T-helper 1 cell treated with Interleukin-12 subunit alpha and Interleukin-12 subunit beta and Interleukin-4 antibody, amounts not matched to agents 30 μg/mL and 1 μg/mL, for 36 hours (primary cell): ENCODE data around the gene SZRD1.
A peak's percentile ranks its signal among the peaks of the same experiment; 100 is the strongest.

ENCODE experiments used
- H3K27ac Mint-ChIP-seq: one replicate; pipeline ENCODE4 v1.8.0; 2021; ENCODE audit warnings: mild to moderate bottlenecking, mixed read lengths
- H3K27me3 Mint-ChIP-seq: one replicate; pipeline ENCODE4 v1.8.0; 2021; ENCODE audit warnings: low read depth, mixed read lengths
- H3K36me3 Mint-ChIP-seq: one replicate; pipeline ENCODE4 v1.8.0; 2021; ENCODE audit warnings: low read depth, mixed read lengths
- H3K4me1 Mint-ChIP-seq: one replicate; pipeline ENCODE4 v1.8.0; 2021; ENCODE audit warnings: low read depth, mixed read lengths
- H3K4me3 Mint-ChIP-seq: one replicate; pipeline ENCODE4 v1.8.0; 2021; ENCODE audit warnings: mild to moderate bottlenecking, moderate library complexity, mixed read lengths
- H3K9me3 Mint-ChIP-seq: one replicate; pipeline ENCODE4 v1.8.0; 2021; ENCODE audit warnings: mixed read lengths

SZRD1 gene

GRCh38 chr1:16402742-16403141 lies 35.7 kb downstream of the SZRD1 start:
- peaks cover 7% of the 10 kb centered on the region for H3K36me3 Mint-ChIP-seq

GRCh38 chr1:16405441-16405840 lies 38.4 kb downstream of the SZRD1 start:
- Mint-ChIP-seq H3K27me3 (no peaks in the 10 kb centered on the region), H3K27ac (no peak overlapping the region), H3K9me3 (no peaks in the 10 kb centered on the region), H3K4me3 (no peak overlapping the region), H3K36me3 (peaks cover 4% of the 10 kb centered on the region), H3K4me1 (no peaks in the 10 kb centered on the region)

More at GRCh38 chr1:16402742-16403141, 35.7 kb downstream of the SZRD1 start:
- Mint-ChIP-seq H3K27me3 (no peaks in the 10 kb centered on the region), H3K9me3 (no peaks in the 10 kb centered on the region), H3K27ac (no peak overlapping the region), H3K4me3 (no peak overlapping the region), H3K4me1 (no peaks in the 10 kb centered on the region)

DNA sequence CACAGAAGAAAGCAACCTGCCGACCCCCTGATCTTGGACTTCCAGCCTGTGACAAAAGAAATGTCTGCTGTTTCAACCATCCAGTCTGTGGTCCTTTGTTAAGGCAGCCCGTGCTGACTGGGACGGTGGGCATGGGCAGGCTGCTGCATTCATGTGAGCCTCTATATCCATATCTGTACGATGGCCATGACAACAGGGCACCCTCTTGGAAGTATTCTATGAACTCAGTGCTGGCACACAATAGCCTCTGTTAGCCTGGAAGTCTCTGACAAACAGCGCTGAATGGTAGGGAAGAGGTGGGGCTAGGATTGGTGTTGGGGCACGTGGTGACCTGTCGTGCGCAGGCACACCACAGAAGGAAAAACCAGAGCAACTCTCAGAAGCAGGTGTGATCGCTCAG lies 39.8 kb downstream of the SZRD1 start:
- H3K36me3 Mint-ChIP-seq, result no peaks in the 10 kb centered on the region
- no peaks in the 10 kb centered on the region for H3K4me1 Mint-ChIP-seq
- H3K27me3 Mint-ChIP-seq, result no peaks in the 10 kb centered on the region
- no peaks in the 10 kb centered on the region for H3K9me3 Mint-ChIP-seq
- H3K27ac Mint-ChIP-seq, result no peak overlapping the region
- no peak overlapping the region for H3K4me3 Mint-ChIP-seq

DNA sequence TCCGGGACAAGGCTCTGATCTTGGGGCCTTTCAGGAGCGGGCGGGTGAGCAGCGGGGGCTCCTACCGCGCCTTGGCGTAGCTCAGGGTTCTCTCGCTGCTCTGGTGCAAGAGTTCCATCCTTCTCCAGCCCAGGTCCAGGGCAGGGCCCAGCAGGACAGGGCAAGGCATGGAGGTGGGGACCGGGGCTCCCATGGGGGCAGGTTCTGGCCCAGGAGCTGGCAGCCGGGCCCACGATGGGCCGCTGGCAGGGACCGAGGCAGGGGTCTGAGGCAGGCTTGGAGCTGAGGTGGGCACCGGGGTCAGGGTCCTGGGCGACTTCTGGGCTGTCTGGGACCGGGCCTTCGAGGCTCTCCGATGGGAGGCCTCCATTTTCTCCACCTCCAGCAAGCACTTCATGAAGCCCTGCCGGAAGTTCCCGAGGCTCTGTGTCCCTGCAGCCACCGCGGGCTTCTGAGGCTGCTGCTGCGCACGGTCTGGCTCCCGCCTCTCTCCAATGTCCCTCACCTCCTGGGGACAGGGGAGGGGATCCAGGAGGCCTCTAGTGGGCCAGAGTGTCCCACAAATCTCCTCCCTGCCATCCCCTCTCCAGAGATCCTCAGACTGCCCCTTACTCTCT lies 42.6 kb downstream of the SZRD1 start:
- H3K9me3 Mint-ChIP-seq, result no peaks in the 10 kb centered on the region
- no peaks in the 10 kb centered on the region for H3K36me3 Mint-ChIP-seq
- no peak overlapping the region for H3K4me3 Mint-ChIP-seq
- no peaks in the 10 kb centered on the region for H3K4me1 Mint-ChIP-seq
- H3K27ac Mint-ChIP-seq, result no peak overlapping the region
- H3K27me3 Mint-ChIP-seq, result no peaks in the 10 kb centered on the region

- Mint-ChIP-seq H3K27ac (no peak overlapping the region), H3K4me3 (no peak overlapping the region), H3K4me1 (no peaks in the 10 kb centered on the region), H3K9me3 (no peaks in the 10 kb centered on the region), H3K27me3 (no peaks in the 10 kb centered on the region), H3K36me3 (no peaks in the 10 kb centered on the region)
Measured at GRCh38 chr1:16410803-16411202, 43.8 kb downstream of the SZRD1 start.

DNA sequence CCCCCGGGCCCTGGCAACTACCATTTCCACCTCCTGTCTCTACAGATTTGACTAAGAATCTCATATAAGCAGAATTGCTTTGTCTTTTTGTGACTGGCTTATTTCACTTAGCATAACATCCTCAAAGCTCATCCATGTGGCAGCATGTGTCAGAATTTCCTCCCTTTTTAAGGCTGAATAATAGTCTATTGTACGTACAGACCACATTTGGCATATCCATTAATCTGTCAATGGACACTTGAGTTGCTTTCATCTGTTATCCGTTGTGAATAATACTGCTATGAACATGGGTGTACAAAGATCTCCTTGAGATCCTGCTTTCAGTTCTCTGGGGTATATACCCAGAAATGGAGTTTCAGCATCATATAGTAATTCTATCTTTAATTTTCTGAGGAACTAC lies 46.1 kb downstream of the SZRD1 start:
- no peak overlapping the region for H3K4me3 Mint-ChIP-seq
- H3K27me3 Mint-ChIP-seq, result no peaks in the 10 kb centered on the region
- no peaks in the 10 kb centered on the region for H3K9me3 Mint-ChIP-seq
- H3K36me3 Mint-ChIP-seq, result no peaks in the 10 kb centered on the region
- no peaks in the 10 kb centered on the region for H3K4me1 Mint-ChIP-seq
- H3K27ac Mint-ChIP-seq, result no peak overlapping the region

DNA sequence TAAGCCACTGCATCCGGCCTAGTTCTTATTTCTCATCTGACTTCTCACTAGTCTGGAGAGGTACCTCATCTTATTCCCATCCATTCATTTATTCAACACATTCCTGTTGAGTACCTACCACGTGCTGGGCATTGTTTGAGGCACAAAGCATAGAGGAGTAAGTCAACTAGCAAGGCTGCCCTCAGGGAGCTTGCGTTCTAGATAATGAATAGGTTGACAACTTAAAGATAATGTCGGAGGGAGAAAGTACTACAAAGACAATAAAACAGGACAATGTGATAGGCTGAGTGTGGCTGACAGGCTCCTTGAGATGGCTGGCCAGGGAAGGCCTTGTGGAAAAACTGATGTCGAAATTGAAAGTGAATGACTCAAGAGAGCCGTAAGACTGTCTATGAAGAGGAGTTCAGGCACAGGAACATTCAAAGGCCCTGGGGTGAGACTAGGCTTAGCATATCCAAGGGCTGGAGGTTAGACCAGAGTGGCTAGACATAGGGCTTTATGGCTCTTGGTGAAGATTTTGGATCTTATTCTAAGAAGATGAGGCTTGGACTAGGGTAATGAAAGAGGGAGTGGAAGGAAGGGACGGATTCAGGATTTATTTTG lies 51.9 kb downstream of the SZRD1 start:
- no peaks in the 10 kb centered on the region for H3K9me3 Mint-ChIP-seq
- H3K4me3 Mint-ChIP-seq, result peak overlapping the region; percentile 15
- peaks cover 28% of the 10 kb centered on the region for H3K4me1 Mint-ChIP-seq
- peak overlapping the region; percentile 29 for H3K27ac Mint-ChIP-seq
- H3K27me3 Mint-ChIP-seq, result peaks cover 5% of the 10 kb centered on the region
- H3K36me3 Mint-ChIP-seq, result peaks cover 3% of the 10 kb centered on the region

DNA sequence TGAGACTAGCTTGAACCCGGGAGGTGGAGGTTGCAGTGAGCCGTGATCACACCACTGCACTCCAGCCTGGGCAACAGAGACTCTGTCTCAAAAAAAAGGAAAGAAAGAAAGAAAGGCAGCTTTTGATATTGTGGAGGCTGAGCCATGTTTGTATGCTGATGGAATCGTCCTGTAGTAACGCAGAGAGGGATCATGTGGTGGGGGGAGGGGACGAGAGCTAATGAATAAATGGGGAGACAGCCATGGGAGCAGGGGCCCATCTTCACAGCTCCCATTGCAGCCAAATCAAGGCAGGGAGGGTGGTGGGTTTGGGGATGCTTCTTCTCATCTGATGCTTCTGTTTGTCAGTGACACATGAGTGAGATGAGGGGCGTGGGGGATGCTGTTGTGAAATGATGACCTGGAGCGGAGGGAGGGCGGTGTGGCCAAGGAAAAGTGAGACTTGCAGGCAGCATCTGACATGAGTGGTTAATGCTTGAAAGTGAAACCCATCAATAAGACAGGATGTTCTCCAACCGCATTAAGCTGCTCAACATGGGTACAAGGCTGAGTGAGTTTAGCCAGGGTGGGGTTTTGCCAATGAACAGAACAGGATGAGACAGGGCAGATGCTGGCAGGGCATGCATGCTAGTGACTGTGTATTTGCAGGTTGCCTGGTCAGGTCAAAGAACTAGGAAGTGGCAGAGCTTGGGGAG lies 53.5 kb downstream of the SZRD1 start:
- peaks cover 28% of the 10 kb centered on the region for H3K4me1 Mint-ChIP-seq
- no peaks in the 10 kb centered on the region for H3K9me3 Mint-ChIP-seq
- H3K27ac Mint-ChIP-seq, result peak overlapping the region; percentile 88
- peaks cover 5% of the 10 kb centered on the region for H3K27me3 Mint-ChIP-seq
- peak overlapping the region; percentile 63 for H3K4me3 Mint-ChIP-seq
- peaks cover 3% of the 10 kb centered on the region for H3K36me3 Mint-ChIP-seq

- H3K27ac Mint-ChIP-seq, result peak overlapping the region; percentile 88
- peaks cover 3% of the 10 kb centered on the region for H3K36me3 Mint-ChIP-seq
- H3K4me3 Mint-ChIP-seq, result no peak overlapping the region
- H3K4me1 Mint-ChIP-seq, result peaks cover 28% of the 10 kb centered on the region
- H3K27me3 Mint-ChIP-seq, result peaks cover 5% of the 10 kb centered on the region
- no peaks in the 10 kb centered on the region for H3K9me3 Mint-ChIP-seq
Measured at GRCh38 chr1:16421201-16421600, 54.2 kb downstream of the SZRD1 start.

DNA sequence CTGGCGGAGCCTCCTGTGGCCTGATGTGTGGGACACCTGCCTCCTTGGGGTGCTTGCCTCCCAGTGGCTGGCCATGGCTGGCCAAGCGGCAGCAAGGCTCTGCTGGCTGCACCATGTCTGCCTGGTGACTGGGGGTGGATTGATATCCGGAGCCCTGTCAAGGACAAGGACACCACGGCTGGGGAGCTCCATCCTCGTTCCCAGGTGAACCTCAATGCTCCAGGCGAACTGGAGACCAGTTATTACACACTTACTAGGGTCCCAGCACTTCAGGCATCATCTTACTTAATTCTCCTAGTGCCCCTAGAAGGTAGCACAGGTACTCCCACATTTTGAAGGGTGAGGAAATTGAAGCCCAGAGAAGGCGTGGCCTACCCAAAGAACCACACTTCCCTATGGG lies 55.0 kb downstream of the SZRD1 start:
- Mint-ChIP-seq H3K27me3 (peaks cover 5% of the 10 kb centered on the region), H3K9me3 (no peaks in the 10 kb centered on the region), H3K4me1 (peaks cover 28% of the 10 kb centered on the region), H3K27ac (no peak overlapping the region), H3K36me3 (peaks cover 3% of the 10 kb centered on the region), H3K4me3 (no peak overlapping the region)

DNA sequence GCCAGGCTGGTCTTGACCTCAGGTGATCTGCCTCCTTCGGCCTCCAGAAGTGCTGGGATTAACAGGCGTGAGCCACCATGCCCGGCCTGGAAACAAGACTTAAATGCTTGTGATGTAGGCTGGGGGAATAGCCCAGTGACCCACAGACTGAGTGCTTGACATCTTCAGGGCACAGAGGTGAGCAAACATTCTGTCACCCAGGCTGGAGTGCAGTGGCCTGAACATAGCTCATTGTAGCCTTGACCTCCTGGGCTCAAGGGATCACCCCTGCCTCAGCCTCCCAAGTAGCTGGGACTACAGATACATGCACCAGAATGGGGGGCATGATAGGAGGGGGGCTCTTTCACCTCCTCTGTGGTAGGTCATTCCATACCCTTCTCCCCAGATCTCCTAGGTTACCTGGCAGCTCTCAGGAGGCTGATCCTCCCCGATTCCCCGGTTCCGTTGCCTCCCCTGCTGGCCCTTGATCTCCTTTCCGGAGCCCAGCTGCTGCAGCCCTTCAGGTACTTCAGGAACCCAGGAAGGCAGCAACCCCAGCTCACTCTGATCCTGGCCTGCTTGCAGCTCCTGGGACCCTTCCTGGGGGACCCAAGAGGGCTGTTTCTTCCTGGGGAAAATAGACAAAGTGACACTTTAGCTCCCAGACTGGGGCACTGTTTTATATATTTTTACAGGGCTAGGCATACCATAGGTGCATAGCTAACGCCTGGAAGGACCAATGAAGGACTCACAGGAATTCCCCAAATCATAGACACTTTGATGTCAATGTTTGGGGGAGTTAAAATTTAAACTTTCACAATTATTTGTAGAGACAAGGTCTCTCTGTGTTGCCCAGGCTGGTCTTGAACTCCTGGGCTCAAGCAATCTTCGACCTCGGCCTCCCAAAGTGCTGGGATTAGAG lies 58.3 kb downstream of the SZRD1 start:
- H3K4me3 Mint-ChIP-seq, result no peak overlapping the region

GRCh38 chr1:16430606-16431005 lies 63.6 kb downstream of the SZRD1 start:
- H3K27me3 Mint-ChIP-seq, result peaks cover 9% of the 10 kb centered on the region
- H3K36me3 Mint-ChIP-seq, result no peaks in the 10 kb centered on the region

More for the DNA sequence above, 58.3 kb downstream of the SZRD1 start:
- Mint-ChIP-seq H3K9me3 (no peaks in the 10 kb centered on the region), H3K27me3 (no peaks in the 10 kb centered on the region), H3K27ac (no peak overlapping the region), H3K36me3 (no peaks in the 10 kb centered on the region), H3K4me1 (peaks cover 13% of the 10 kb centered on the region)

GRCh38 chr1:16433030-16433429 lies 66.0 kb downstream of the SZRD1 start:
- no peaks in the 10 kb centered on the region for H3K36me3 Mint-ChIP-seq
- H3K4me1 Mint-ChIP-seq, result peaks cover 3% of the 10 kb centered on the region
- no peak overlapping the region for H3K27ac Mint-ChIP-seq
- H3K27me3 Mint-ChIP-seq, result peaks cover 9% of the 10 kb centered on the region
- no peaks in the 10 kb centered on the region for H3K9me3 Mint-ChIP-seq
- no peak overlapping the region for H3K4me3 Mint-ChIP-seq

More at GRCh38 chr1:16430606-16431005, 63.6 kb downstream of the SZRD1 start:
- Mint-ChIP-seq H3K4me1 (peaks cover 3% of the 10 kb centered on the region), H3K27ac (no peak overlapping the region), H3K9me3 (no peaks in the 10 kb centered on the region), H3K4me3 (no peak overlapping the region)

DNA sequence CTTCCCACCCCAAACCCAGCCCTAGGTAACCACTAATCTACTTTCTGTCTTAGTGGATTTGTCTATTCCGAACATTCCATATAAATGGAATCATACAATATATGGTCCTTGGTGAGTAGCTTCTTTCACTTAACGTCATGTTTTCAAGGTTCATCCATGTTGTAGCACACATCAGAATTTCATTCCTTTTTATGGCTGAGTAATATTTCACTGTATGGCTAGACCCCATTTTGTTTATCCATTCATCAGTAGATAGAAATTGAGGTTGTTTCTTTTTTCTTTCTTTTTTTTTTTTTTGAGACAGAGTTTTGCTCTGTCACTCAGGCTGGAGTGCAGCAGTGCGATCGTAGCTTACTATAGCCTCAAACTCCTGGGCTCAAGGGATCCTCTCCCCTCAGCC lies 67.0 kb downstream of the SZRD1 start:
- H3K27ac Mint-ChIP-seq, result no peak overlapping the region
- no peaks in the 10 kb centered on the region for H3K9me3 Mint-ChIP-seq
- peaks cover 3% of the 10 kb centered on the region for H3K4me1 Mint-ChIP-seq
- no peaks in the 10 kb centered on the region for H3K36me3 Mint-ChIP-seq
- no peak overlapping the region for H3K4me3 Mint-ChIP-seq
- H3K27me3 Mint-ChIP-seq, result peaks cover 9% of the 10 kb centered on the region
